HepG2 (cell line): ENCODE results near the gene ATP23. TPM values are rescaled to one million over a fixed set of nuclear protein-coding genes. Genes with fewer than 3 reads are reported as not detected.

Source experiments
- AKAP8 ChIP-seq: sonication (generic); formaldehyde crosslinking; IDR thresholded peaks from 2 replicates; pipeline ENCODE4 v1.5.1; 2020; ENCODE audit warnings: mild to moderate bottlenecking, missing genetic modification reagents
- HDAC6 ChIP-seq: fragments of 200-600 bp; sonication (generic); IDR thresholded peaks from 2 replicates; pipeline ENCODE4 v1.7.0; 2017; ENCODE audit warnings: mild to moderate bottlenecking, antibody characterized with exemption, low read length, low read depth
- HMGA1 ChIP-seq: sonication (generic); formaldehyde crosslinking; conservative IDR thresholded peaks from 2 replicates; pipeline ENCODE4 v1.4.0; 2020; ENCODE audit warnings: missing genetic modification reagents
- HMGXB4 ChIP-seq, 2 experiments: sonication (generic) in 1 of 2; formaldehyde crosslinking in 1 of 2; IDR thresholded peaks; 2 replicates each; pipeline versions ENCODE4 v1.4.0 to v1.6.1; 2018 to 2020; ENCODE audit warnings: missing genetic modification reagents in 2 of 2, borderline replicate concordance in 1 of 2, low read depth in 1 of 2, mild to moderate bottlenecking in 1 of 2, missing biosample characterization in 1 of 2
- HNRNPK ChIP-seq: fragments of 200-400 bp; formaldehyde crosslinking; IDR thresholded peaks from 2 replicates; pipeline ENCODE4 v1.6.1; 2018; ENCODE audit warnings: low read length, low read depth, moderate library complexity, mild to moderate bottlenecking; ENCODE audit not compliant: poor library complexity, severe bottlenecking
- KIAA2018 ChIP-seq: sonication (generic); formaldehyde crosslinking; IDR thresholded peaks from 2 replicates; pipeline ENCODE4 v1.5.0; 2020; ENCODE audit warnings: mild to moderate bottlenecking, missing genetic modification reagents, borderline replicate concordance
- MATR3 ChIP-seq: sonication (generic); formaldehyde crosslinking; IDR thresholded peaks from 2 replicates; pipeline ENCODE4 v1.4.0; 2020; ENCODE audit warnings: missing genetic modification reagents
- NONO ChIP-seq, 2 experiments: fragments of 450-650 bp in 1 of 2; sonication (generic) in 1 of 2; formaldehyde crosslinking in 1 of 2; IDR thresholded peaks in 1 of 2; conservative IDR thresholded peaks in 1 of 2; 2 replicates each; pipeline versions ENCODE4 v1.6.1 to v1.8.0; 2017 to 2022; ENCODE audit warnings: mild to moderate bottlenecking in 1 of 2, missing genetic modification reagents in 1 of 2, moderate library complexity in 1 of 2
- ZFP41 ChIP-seq: sonication (generic); formaldehyde crosslinking; IDR thresholded peaks from 2 replicates; pipeline ENCODE4 v1.4.0; 2020; ENCODE audit warnings: mild to moderate bottlenecking, missing genetic modification reagents, borderline replicate concordance
- ZFY ChIP-seq: sonication (generic); formaldehyde crosslinking; IDR thresholded peaks from 2 replicates; pipeline ENCODE4 v1.4.0; 2020; ENCODE audit warnings: missing genetic modification reagents
- ZNF234 ChIP-seq: sonication (generic); formaldehyde crosslinking; conservative IDR thresholded peaks from 2 replicates; pipeline ENCODE4 v1.5.1; 2020; ENCODE audit warnings: mild to moderate bottlenecking, missing genetic modification reagents
- ZNF552 ChIP-seq: sonication (generic); formaldehyde crosslinking; IDR thresholded peaks from 2 replicates; pipeline ENCODE4 v1.9.0; 2022; ENCODE audit warnings: missing genetic modification reagents, mild to moderate bottlenecking, borderline replicate concordance
- ZNF576 ChIP-seq: sonication (generic); formaldehyde crosslinking; IDR thresholded peaks from 2 replicates; pipeline ENCODE4 v1.4.0; 2020; ENCODE audit warnings: mild to moderate bottlenecking, missing genetic modification reagents
- polyA plus RNA-seq, 8 experiments: library from polyadenylated mRNA; depleted of rRNA in 3 of 8; stranded (reverse) in 7 of 8; unstranded in 1 of 8; fragments of >200 nt; fragmentation: Illumina TruSeq in 4 of 8; extraction: Trizol in 4 of 8; gene quantifications; 2 replicates each; pipeline versions ENCODE4 v1.2.1 to v1.2.3, GENCODE V29; 2011 to 2016; ENCODE audit warnings: low read depth in 4 of 8, missing spikeins in 1 of 8, mixed read lengths in 1 of 8; ENCODE audit not compliant: insufficient read depth in 1 of 8
- total RNA-seq, 5 experiments: library from RNA; depleted of rRNA; stranded (reverse); fragments of >200 nt; fragmentation: Illumina TruSeq; extraction: Trizol; gene quantifications; 2 replicates each; pipeline ENCODE4 v1.2.3, GENCODE V29; 2016; ENCODE audit warnings: low read depth in 1 of 5

The ATP23 gene
- total and polyA plus RNA-seq, 2 of the 13 experiments (the other 11 are each of a cell fraction or from before 2014, with no cell fraction given), result 12.1 to 14.7 TPM

GRCh38 chr12:57941165-57941894 is at the start of gene ATP23 (continued):
- TF ChIP-seq KIAA2018 (CRISPR knock-in tag) (no peak), MATR3 (CRISPR knock-in tag) (no peak), ZNF234 (CRISPR knock-in tag) (no peak), ZNF552 (CRISPR knock-in tag) (no peak; the same call in 1 of the 2 replicates), ZFP41 (CRISPR knock-in tag) (no peak), NONO (IDR thresholded peaks at IDR 0.05) (no peak), NONO (CRISPR knock-in tag; conservative IDR thresholded peaks at IDR 0.05) (peak; percentile 88), ZFY (CRISPR knock-in tag) (peak; percentile 84), ZNF576 (CRISPR knock-in tag) (no peak), HDAC6 (no peak), HNRNPK (no peak), AKAP8 (CRISPR knock-in tag) (no peak), HMGA1 (CRISPR knock-in tag) (no peak), HMGXB4 (CRISPR knock-in tag; IDR thresholded peaks at IDR 0.05; ENCODE audit: borderline replicate concordance in 1 of 2, low read depth in 1 of 2) (peak; percentile 70; a peak in 3 of 4 replicates)
